ENCODE data around the gene CCDC12.

DNA sequence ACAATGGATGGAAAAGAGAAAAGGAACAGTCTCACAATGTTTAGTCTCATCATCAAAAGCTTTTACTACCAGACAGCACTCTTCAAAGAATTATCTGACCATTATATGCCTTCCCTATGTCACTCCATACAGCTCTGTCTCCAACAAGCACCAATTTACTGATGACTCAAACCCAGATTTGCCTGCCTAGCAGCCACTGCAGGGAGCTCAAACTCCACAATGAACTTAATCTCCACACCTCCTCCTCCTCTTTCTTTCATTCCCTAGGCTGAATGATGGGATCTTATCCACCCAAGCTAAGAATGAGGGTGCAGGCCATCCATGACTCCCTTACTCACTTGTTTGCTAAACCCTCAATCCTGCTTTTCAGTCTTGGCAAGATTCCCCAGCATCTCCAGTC, 48.4 kb upstream of the CCDC12 start:
- TF ChIP-seq, protein P1, sequence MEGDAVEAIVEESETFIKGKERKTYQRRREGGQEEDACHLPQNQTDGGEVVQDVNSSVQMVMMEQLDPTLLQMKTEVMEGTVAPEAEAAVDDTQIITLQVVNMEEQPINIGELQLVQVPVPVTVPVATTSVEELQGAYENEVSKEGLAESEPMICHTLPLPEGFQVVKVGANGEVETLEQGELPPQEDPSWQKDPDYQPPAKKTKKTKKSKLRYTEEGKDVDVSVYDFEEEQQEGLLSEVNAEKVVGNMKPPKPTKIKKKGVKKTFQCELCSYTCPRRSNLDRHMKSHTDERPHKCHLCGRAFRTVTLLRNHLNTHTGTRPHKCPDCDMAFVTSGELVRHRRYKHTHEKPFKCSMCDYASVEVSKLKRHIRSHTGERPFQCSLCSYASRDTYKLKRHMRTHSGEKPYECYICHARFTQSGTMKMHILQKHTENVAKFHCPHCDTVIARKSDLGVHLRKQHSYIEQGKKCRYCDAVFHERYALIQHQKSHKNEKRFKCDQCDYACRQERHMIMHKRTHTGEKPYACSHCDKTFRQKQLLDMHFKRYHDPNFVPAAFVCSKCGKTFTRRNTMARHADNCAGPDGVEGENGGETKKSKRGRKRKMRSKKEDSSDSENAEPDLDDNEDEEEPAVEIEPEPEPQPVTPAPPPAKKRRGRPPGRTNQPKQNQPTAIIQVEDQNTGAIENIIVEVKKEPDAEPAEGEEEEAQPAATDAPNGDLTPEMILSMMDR (IDR thresholded peaks at IDR 0.05), result no peak
- no peak for TF ChIP-seq POLR2A (IDR thresholded peaks at IDR 0.05)

Data from uterus (tissue), 2 donors.